ENCODE results near the gene ZNF652. TPM values are rescaled to one million over a fixed set of nuclear protein-coding genes. Genes with fewer than 3 reads are reported as not detected.
A peak's percentile ranks its signal among the peaks of the same experiment; 100 is the strongest.

The ZNF652 gene
- total RNA-seq, 3 donors from 2014 or later, result 34.2 to 157 (median 72.4) TPM

DNA sequence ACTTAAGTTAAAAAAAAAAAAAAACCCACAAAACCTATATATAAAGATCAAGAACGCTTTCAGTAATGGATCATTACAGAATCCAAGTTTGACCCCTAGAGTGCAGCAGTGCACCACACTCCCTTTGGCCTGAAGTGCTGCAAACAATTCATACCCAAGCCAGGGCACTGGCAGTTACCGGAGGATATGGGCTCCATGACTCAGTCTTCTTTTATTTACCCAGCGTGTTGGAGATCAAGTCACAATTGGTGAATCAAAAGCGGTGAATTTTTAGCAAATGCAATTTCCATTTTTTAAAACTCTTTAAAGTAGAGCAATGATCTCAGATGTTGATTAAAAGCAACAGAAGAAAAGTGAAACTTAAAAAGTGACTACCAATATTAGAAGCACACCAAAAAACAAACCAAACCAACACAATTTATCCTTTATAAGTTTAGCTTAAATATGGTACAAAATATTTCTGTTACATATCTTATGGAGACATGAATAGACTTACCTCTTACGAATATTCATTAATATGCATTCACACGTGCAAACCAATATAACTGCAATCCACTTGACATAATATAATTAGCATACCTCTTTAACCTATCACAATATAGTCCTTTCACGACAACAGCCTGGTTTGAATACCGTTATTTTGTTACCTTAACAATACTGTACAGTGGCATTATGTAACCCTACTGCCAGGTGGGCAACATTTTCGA, 46.3 kb downstream of the ZNF652 start:
- intact Hi-C loops (cut with DNase I; ENCODE audit: low total_unique reads), result loop anchor here (5.0 kb wide), 1 partner anchor 237 kb away; no protein-coding TSS in a partner anchor
- H3K4me3 ChIP-seq, result peak overlapping the region in 1 of 3 donors; percentile 7
- no peaks in the 10 kb centered on the region for H3K27me3 ChIP-seq
- H3K36me3 ChIP-seq, result no peaks in the 10 kb centered on the region
- peak overlapping the region; percentile 49 to 72 for H3K27ac ChIP-seq
- no peaks in the 10 kb centered on the region for H3K9me3 ChIP-seq
- DNase-seq (ENCODE audit: low spot score in 2 of 2), result peak; percentile 68 to 76
- H3K4me1 ChIP-seq, result peaks cover 0 to 5% of the 10 kb centered on the region in 2 donors
- peak in 1 of 3 donors; percentile 69 for TF ChIP-seq POLR2AphosphoS5 (IDR thresholded peaks at IDR 0.05)
- TF ChIP-seq POLR2A (IDR thresholded peaks at IDR 0.05), result no peak
- peak; percentile 26 to 86 (median 83) for TF ChIP-seq CTCF (IDR thresholded peaks at IDR 0.05)

DNA sequence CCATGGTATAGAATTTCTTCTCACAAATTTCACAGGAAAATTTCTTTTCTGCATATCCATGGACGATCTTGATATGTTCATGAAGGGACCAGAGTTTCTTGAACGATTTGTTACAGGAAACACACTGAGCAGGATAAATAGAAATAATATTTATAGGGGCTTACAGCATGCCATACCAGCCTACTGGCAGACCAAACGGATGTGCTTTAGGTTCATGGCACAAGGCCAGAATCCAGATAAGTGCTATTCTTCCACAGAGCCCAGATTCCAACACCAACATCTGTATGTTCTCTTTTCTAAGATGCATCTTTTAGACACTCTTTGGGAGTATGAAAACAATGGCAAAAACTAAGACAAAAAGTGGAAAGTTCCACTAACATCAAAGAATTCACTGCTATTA, 49.3 kb downstream of the ZNF652 start:
- no peaks in the 10 kb centered on the region for H3K27me3 ChIP-seq
- no peak for DNase-seq (ENCODE audit: low spot score in 2 of 2)
- H3K27ac ChIP-seq, result no peak overlapping the region
- no peaks in the 10 kb centered on the region for H3K9me3 ChIP-seq
- intact Hi-C loops (cut with DNase I; ENCODE audit: low total_unique reads), result no loop called here
- H3K4me1 ChIP-seq, result peaks cover 0 to 5% of the 10 kb centered on the region in 2 donors
- no peaks in the 10 kb centered on the region for H3K36me3 ChIP-seq
- no peak for TF ChIP-seq POLR2A (IDR thresholded peaks at IDR 0.05)
- H3K4me3 ChIP-seq, result no peak overlapping the region

DNA sequence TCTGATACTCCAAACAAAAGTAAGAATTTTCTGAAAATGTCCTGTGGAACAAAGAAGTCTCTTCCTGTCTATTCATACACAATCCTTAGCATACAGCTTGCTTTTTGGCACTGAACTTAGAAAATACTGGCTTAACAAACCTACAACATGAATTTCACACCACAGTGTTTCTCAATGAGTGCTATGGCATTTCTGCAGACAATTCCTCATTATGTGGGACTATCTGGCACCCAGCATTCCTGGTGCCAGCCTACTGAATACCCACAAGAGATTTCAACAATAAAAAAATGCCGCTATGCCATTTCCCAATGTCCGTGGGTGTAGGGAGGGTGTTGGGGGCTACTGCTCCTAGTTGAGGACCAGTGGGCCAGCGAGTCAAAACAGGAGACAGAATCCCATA, 62.1 kb downstream of the ZNF652 start:
- Histone ChIP-seq H3K27me3 (no peaks in the 10 kb centered on the region), H3K4me3 (no peak overlapping the region), H3K27ac (no peak overlapping the region), H3K36me3 (no peaks in the 10 kb centered on the region), H3K4me1 (no peaks in the 10 kb centered on the region), H3K9me3 (no peaks in the 10 kb centered on the region)
- DNase-seq (ENCODE audit: low spot score in 2 of 2), result no peak
- intact Hi-C loops (cut with DNase I; ENCODE audit: low total_unique reads), result no loop called here
- no peak for TF ChIP-seq CTCF (IDR thresholded peaks at IDR 0.05)
- TF ChIP-seq POLR2A (IDR thresholded peaks at IDR 0.05), result no peak
- TF ChIP-seq POLR2AphosphoS5 (IDR thresholded peaks at IDR 0.05), result no peak

GRCh38 chr17:49298371-49298976, 63.6 kb downstream of the ZNF652 start:
- no peak for DNase-seq (ENCODE audit: low spot score in 2 of 2)
- Histone ChIP-seq H3K36me3 (no peaks in the 10 kb centered on the region), H3K4me3 (no peak overlapping the region), H3K4me1 (no peaks in the 10 kb centered on the region), H3K9me3 (no peaks in the 10 kb centered on the region), H3K27ac (no peak overlapping the region), H3K27me3 (no peaks in the 10 kb centered on the region)
- intact Hi-C loops (cut with DNase I; ENCODE audit: low total_unique reads), result no loop called here
- TF ChIP-seq POLR2AphosphoS5 (IDR thresholded peaks at IDR 0.05), result no peak
- TF ChIP-seq CTCF (IDR thresholded peaks at IDR 0.05), result no peak
- no peak for TF ChIP-seq POLR2A (IDR thresholded peaks at IDR 0.05)

DNA sequence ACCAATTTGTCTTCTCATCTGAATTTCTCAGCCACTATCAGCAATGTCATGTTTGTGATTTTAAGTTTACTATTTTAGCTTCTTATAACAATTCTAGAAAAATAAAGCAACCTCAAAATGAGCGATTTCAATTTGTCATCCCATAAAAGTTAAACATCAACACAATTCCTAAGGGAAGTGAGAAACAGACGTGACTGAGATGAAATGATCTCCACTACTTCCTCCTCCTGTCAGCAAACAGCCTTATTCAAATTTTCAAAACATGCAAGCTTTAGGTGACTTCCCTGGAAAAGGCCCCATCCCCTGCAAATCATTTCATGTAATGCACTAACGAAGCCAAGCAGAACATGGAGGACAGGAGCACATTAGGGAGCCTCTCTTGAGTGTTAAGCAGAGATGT, 64.9 kb downstream of the ZNF652 start:
- Histone ChIP-seq H3K36me3 (no peaks in the 10 kb centered on the region), H3K9me3 (no peaks in the 10 kb centered on the region)
- intact Hi-C loops (cut with DNase I; ENCODE audit: low total_unique reads), result no loop called here

More for the DNA sequence above, 64.9 kb downstream of the ZNF652 start:
- TF ChIP-seq POLR2A (IDR thresholded peaks at IDR 0.05), result no peak
- TF ChIP-seq POLR2AphosphoS5 (IDR thresholded peaks at IDR 0.05), result no peak
- no peak for TF ChIP-seq CTCF (IDR thresholded peaks at IDR 0.05)
- H3K4me3 ChIP-seq, result no peak overlapping the region
- H3K27ac ChIP-seq, result no peak overlapping the region
- no peak for DNase-seq (ENCODE audit: low spot score in 2 of 2)
- no peaks in the 10 kb centered on the region for H3K27me3 ChIP-seq
- H3K4me1 ChIP-seq, result no peaks in the 10 kb centered on the region
